ENCODE measurements around the gene TRIM37. TPM values are rescaled to one million over a fixed set of nuclear protein-coding genes. Genes with fewer than 3 reads are reported as not detected.

The TRIM37 gene
- total RNA-seq, 1 experiment from 2014 or later, result 38.9 TPM

GRCh38 chr17:59084154-59084553 is 22.5 kb downstream of the TRIM37 start:
- Mint-ChIP-seq H3K27me3 (ENCODE audit: insufficient read depth, unreplicated experiment) (no peaks in the 10 kb centered on the region), H3K9me3 (ENCODE audit: unreplicated experiment) (no peaks in the 10 kb centered on the region), H3K4me3 (ENCODE audit: unreplicated experiment) (no peak overlapping the region), H3K27ac (ENCODE audit: low read depth, unreplicated experiment) (peak overlapping the region; percentile 63), H3K36me3 (ENCODE audit: insufficient read depth, unreplicated experiment) (peaks cover 70% of the 10 kb centered on the region), H3K4me1 (ENCODE audit: insufficient read depth, unreplicated experiment) (no peaks in the 10 kb centered on the region)
- no peak for TF ChIP-seq CTCF (IDR thresholded peaks at IDR 0.05; ENCODE audit: unreplicated experiment)
- no TSS peak for BruUV-seq (replicated peaks)
- ChIA-PET CTCF (no interaction called here), POLR2A (interaction anchor here (0.9 kb wide), 1 partner anchor 8 kb away, joined by 3 read pairs; no protein-coding TSS in a partner anchor)
- DNase-seq (ENCODE audit: unreplicated experiment), result no peak
- intact Hi-C loops (cut with micrococcal nuclease), result no loop called here

GRCh38 chr17:59074494-59074893 is 32.2 kb downstream of the TRIM37 start:
- no TSS peak for BruUV-seq (replicated peaks)
- CTCF ChIA-PET, result no interaction called here
- H3K27me3 Mint-ChIP-seq (ENCODE audit: insufficient read depth, unreplicated experiment), result no peaks in the 10 kb centered on the region
- no peak overlapping the region for H3K4me3 Mint-ChIP-seq (ENCODE audit: unreplicated experiment)
- H3K9me3 Mint-ChIP-seq (ENCODE audit: unreplicated experiment), result no peaks in the 10 kb centered on the region
- H3K36me3 Mint-ChIP-seq (ENCODE audit: insufficient read depth, unreplicated experiment), result peaks cover 56% of the 10 kb centered on the region
- intact Hi-C loops (cut with micrococcal nuclease), result no loop called here
- peak; percentile 36 for DNase-seq (ENCODE audit: unreplicated experiment)
- H3K4me1 Mint-ChIP-seq (ENCODE audit: insufficient read depth, unreplicated experiment), result peaks cover 8% of the 10 kb centered on the region
- no peak for TF ChIP-seq CTCF (IDR thresholded peaks at IDR 0.05; ENCODE audit: unreplicated experiment)
- peak overlapping the region; percentile 78 for H3K27ac Mint-ChIP-seq (ENCODE audit: low read depth, unreplicated experiment)
- POLR2A ChIA-PET, result interaction anchor here (0.5 to 1.0 kb wide), 3 partner anchors 12 to 66 kb away, joined by 3 to 4 read pairs (median 3); no protein-coding TSS in a partner anchor

- Mint-ChIP-seq H3K36me3 (ENCODE audit: insufficient read depth, unreplicated experiment) (peaks cover 54% of the 10 kb centered on the region), H3K4me1 (ENCODE audit: insufficient read depth, unreplicated experiment) (peaks cover 8% of the 10 kb centered on the region), H3K27me3 (ENCODE audit: insufficient read depth, unreplicated experiment) (no peaks in the 10 kb centered on the region), H3K27ac (ENCODE audit: low read depth, unreplicated experiment) (peak overlapping the region; percentile 78), H3K9me3 (ENCODE audit: unreplicated experiment) (no peaks in the 10 kb centered on the region), H3K4me3 (ENCODE audit: unreplicated experiment) (no peak overlapping the region)
- intact Hi-C loops (cut with micrococcal nuclease), result no loop called here
- DNase-seq (ENCODE audit: unreplicated experiment), result no peak
- ChIA-PET POLR2A (interaction anchor here (0.9 kb wide), 1 partner anchor 13 kb away, joined by 3 read pairs; no protein-coding TSS in a partner anchor), CTCF (no interaction called here)
- BruUV-seq (replicated peaks), result TSS peak; percentile 54
- TF ChIP-seq CTCF (IDR thresholded peaks at IDR 0.05; ENCODE audit: unreplicated experiment), result no peak
Measured at GRCh38 chr17:59073972-59074371, 32.7 kb downstream of the TRIM37 start.

- H3K27me3 Mint-ChIP-seq (ENCODE audit: insufficient read depth, unreplicated experiment), result no peaks in the 10 kb centered on the region
- CTCF ChIA-PET, result interaction anchor here (0.7 kb wide), 1 partner anchor 127 kb away, joined by 3 read pairs; no protein-coding TSS in a partner anchor
- POLR2A ChIA-PET, result no interaction called here
- H3K27ac Mint-ChIP-seq (ENCODE audit: low read depth, unreplicated experiment), result no peak overlapping the region
- H3K9me3 Mint-ChIP-seq (ENCODE audit: unreplicated experiment), result no peaks in the 10 kb centered on the region
- no TSS peak for BruUV-seq (replicated peaks)
- peaks cover 55% of the 10 kb centered on the region for H3K36me3 Mint-ChIP-seq (ENCODE audit: insufficient read depth, unreplicated experiment)
- TF ChIP-seq CTCF (IDR thresholded peaks at IDR 0.05; ENCODE audit: unreplicated experiment), result no peak
- H3K4me1 Mint-ChIP-seq (ENCODE audit: insufficient read depth, unreplicated experiment), result peaks cover 8% of the 10 kb centered on the region
- no peak for DNase-seq (ENCODE audit: unreplicated experiment)
- intact Hi-C loops (cut with micrococcal nuclease), result no loop called here
- no peak overlapping the region for H3K4me3 Mint-ChIP-seq (ENCODE audit: unreplicated experiment)
Measured at GRCh38 chr17:59069856-59070255, 36.8 kb downstream of the TRIM37 start.
